Measurements from ENCODE around the gene MTG2. TPM values are rescaled to one million over a fixed set of nuclear protein-coding genes. Genes with fewer than 3 reads are reported as not detected.

The MTG2 gene
- total and polyA plus RNA-seq, 4 donors = 13.0 to 28.0 (median 24.4) TPM

DNA sequence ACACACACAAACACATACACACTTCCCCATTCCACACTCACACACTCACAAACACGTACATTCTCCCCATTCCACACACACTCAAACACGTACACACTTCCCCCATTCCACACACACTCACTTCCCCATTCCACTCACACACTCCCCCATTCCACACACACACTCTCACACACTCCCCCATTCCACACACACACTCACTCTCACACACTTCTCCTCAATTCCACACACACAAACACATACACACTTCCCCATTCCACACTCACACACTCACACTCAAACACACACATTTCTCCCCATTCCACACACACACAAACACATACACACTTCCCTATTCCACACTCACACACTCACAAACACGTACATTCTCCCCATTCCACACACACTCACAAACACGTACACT is 46.8 kb downstream of the MTG2 start:
- H3K27ac ChIP-seq (ENCODE audit: low read depth in 1 of 2, low read length in 2 of 2) = no peak overlapping the region
- DNase-seq (ENCODE audit: low spot score) = no peak
- no peak overlapping the region for H3K4me3 ChIP-seq (ENCODE audit: low read depth in 1 of 3, low read length in 3 of 3)
- no peaks in the 10 kb centered on the region for H3K36me3 ChIP-seq (ENCODE audit: control insufficient read depth in 4 of 4, insufficient read depth in 3 of 4, low read depth in 1 of 4, low read length in 3 of 4)
- 68% methylated on average over 4 of the region's 4 CpGs for WGBS
- H3K9me3 ChIP-seq (ENCODE audit: control insufficient read depth in 4 of 4, low read length in 3 of 4) = no peaks in the 10 kb centered on the region
- H3K4me1 ChIP-seq (ENCODE audit: control insufficient read depth in 4 of 4, insufficient read depth in 4 of 4, low read length in 3 of 4) = no peaks in the 10 kb centered on the region
- no peak overlapping the region for H3K9ac ChIP-seq (ENCODE audit: low read depth in 1 of 2, low read length in 2 of 2)
- no peak for TF ChIP-seq YY1 (IDR thresholded peaks at IDR 0.05)
- TF ChIP-seq, protein P1, sequence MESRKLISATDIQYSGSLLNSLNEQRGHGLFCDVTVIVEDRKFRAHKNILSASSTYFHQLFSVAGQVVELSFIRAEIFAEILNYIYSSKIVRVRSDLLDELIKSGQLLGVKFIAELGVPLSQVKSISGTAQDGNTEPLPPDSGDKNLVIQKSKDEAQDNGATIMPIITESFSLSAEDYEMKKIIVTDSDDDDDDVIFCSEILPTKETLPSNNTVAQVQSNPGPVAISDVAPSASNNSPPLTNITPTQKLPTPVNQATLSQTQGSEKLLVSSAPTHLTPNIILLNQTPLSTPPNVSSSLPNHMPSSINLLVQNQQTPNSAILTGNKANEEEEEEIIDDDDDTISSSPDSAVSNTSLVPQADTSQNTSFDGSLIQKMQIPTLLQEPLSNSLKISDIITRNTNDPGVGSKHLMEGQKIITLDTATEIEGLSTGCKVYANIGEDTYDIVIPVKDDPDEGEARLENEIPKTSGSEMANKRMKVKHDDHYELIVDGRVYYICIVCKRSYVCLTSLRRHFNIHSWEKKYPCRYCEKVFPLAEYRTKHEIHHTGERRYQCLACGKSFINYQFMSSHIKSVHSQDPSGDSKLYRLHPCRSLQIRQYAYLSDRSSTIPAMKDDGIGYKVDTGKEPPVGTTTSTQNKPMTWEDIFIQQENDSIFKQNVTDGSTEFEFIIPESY (IDR thresholded peaks at IDR 0.05) = no peak
- no peak for TF ChIP-seq RAD21 (IDR thresholded peaks at IDR 0.05)
- no peak for TF ChIP-seq HNF4A (conservative IDR thresholded peaks at IDR 0.05)
- TF ChIP-seq JUND (IDR thresholded peaks at IDR 0.05) = no peak
- TF ChIP-seq RXRA (IDR thresholded peaks at IDR 0.05) = no peak
- TF ChIP-seq EGR1 (IDR thresholded peaks at IDR 0.05; ENCODE audit: low read depth in 2 of 2) = no peak
- TF ChIP-seq NR2F2 (IDR thresholded peaks at IDR 0.05) = no peak
- TF ChIP-seq, protein P2, sequence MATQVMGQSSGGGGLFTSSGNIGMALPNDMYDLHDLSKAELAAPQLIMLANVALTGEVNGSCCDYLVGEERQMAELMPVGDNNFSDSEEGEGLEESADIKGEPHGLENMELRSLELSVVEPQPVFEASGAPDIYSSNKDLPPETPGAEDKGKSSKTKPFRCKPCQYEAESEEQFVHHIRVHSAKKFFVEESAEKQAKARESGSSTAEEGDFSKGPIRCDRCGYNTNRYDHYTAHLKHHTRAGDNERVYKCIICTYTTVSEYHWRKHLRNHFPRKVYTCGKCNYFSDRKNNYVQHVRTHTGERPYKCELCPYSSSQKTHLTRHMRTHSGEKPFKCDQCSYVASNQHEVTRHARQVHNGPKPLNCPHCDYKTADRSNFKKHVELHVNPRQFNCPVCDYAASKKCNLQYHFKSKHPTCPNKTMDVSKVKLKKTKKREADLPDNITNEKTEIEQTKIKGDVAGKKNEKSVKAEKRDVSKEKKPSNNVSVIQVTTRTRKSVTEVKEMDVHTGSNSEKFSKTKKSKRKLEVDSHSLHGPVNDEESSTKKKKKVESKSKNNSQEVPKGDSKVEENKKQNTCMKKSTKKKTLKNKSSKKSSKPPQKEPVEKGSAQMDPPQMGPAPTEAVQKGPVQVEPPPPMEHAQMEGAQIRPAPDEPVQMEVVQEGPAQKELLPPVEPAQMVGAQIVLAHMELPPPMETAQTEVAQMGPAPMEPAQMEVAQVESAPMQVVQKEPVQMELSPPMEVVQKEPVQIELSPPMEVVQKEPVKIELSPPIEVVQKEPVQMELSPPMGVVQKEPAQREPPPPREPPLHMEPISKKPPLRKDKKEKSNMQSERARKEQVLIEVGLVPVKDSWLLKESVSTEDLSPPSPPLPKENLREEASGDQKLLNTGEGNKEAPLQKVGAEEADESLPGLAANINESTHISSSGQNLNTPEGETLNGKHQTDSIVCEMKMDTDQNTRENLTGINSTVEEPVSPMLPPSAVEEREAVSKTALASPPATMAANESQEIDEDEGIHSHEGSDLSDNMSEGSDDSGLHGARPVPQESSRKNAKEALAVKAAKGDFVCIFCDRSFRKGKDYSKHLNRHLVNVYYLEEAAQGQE (IDR thresholded peaks at IDR 0.05) = no peak
- no peak for TF ChIP-seq FOXA1 (IDR thresholded peaks at IDR 0.05)
- TF ChIP-seq GABPA (IDR thresholded peaks at IDR 0.05 in 1 of 2, conservative IDR thresholded peaks at IDR 0.05 in 1 of 2) = no peak
- TF ChIP-seq, protein P3, sequence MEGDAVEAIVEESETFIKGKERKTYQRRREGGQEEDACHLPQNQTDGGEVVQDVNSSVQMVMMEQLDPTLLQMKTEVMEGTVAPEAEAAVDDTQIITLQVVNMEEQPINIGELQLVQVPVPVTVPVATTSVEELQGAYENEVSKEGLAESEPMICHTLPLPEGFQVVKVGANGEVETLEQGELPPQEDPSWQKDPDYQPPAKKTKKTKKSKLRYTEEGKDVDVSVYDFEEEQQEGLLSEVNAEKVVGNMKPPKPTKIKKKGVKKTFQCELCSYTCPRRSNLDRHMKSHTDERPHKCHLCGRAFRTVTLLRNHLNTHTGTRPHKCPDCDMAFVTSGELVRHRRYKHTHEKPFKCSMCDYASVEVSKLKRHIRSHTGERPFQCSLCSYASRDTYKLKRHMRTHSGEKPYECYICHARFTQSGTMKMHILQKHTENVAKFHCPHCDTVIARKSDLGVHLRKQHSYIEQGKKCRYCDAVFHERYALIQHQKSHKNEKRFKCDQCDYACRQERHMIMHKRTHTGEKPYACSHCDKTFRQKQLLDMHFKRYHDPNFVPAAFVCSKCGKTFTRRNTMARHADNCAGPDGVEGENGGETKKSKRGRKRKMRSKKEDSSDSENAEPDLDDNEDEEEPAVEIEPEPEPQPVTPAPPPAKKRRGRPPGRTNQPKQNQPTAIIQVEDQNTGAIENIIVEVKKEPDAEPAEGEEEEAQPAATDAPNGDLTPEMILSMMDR (IDR thresholded peaks at IDR 0.05; ENCODE audit: low read depth, low read length, missing input control) = no peak
- TF ChIP-seq, protein P4, sequence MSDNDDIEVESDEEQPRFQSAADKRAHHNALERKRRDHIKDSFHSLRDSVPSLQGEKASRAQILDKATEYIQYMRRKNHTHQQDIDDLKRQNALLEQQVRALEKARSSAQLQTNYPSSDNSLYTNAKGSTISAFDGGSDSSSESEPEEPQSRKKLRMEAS (IDR thresholded peaks at IDR 0.05) = no peak
- TF ChIP-seq TAF1 (conservative IDR thresholded peaks at IDR 0.05) = no peak
- TF ChIP-seq HNF4G (IDR thresholded peaks at IDR 0.05) = no peak
- TF ChIP-seq, protein P5, sequence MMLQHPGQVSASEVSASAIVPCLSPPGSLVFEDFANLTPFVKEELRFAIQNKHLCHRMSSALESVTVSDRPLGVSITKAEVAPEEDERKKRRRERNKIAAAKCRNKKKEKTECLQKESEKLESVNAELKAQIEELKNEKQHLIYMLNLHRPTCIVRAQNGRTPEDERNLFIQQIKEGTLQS (IDR thresholded peaks at IDR 0.05) = no peak
- no peaks in the 10 kb centered on the region for H3K27me3 ChIP-seq (ENCODE audit: control insufficient read depth in 4 of 4, insufficient read depth in 4 of 4, low read length in 3 of 4)

DNA sequence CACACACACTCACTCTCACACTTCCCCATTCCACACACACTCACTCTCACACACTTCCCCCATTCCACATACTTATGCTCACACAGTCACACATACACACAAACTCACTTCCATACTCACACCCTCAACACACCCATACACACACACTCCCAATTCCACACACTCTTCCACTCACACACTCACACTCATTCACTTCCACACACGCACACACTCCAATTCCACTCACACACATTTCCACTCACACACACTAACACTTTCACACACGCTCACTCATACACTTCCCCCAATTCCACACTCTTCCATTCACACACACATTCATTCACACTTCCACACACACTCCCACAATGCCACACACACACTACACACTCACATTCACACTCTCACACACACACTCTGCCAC is 47.4 kb downstream of the MTG2 start:
- no peaks in the 10 kb centered on the region for H3K36me3 ChIP-seq (ENCODE audit: control insufficient read depth in 4 of 4, insufficient read depth in 3 of 4, low read depth in 1 of 4, low read length in 3 of 4)
- H3K4me1 ChIP-seq (ENCODE audit: control insufficient read depth in 4 of 4, insufficient read depth in 4 of 4, low read length in 3 of 4) = no peaks in the 10 kb centered on the region
- H3K4me3 ChIP-seq (ENCODE audit: low read depth in 1 of 3, low read length in 3 of 3) = no peak overlapping the region
- no peaks in the 10 kb centered on the region for H3K9me3 ChIP-seq (ENCODE audit: control insufficient read depth in 4 of 4, low read length in 3 of 4)
- H3K27me3 ChIP-seq (ENCODE audit: control insufficient read depth in 4 of 4, insufficient read depth in 4 of 4, low read length in 3 of 4) = no peaks in the 10 kb centered on the region
- no peak overlapping the region for H3K9ac ChIP-seq (ENCODE audit: low read depth in 1 of 2, low read length in 2 of 2)
- DNase-seq (ENCODE audit: low spot score) = no peak
- no peak overlapping the region for H3K27ac ChIP-seq (ENCODE audit: low read depth in 1 of 2, low read length in 2 of 2)
- WGBS = 94% methylated on average over 2 of the region's 2 CpGs
- TF ChIP-seq JUND (IDR thresholded peaks at IDR 0.05) = no peak
- no peak for TF ChIP-seq HNF4A (conservative IDR thresholded peaks at IDR 0.05)
- TF ChIP-seq TAF1 (conservative IDR thresholded peaks at IDR 0.05) = no peak
- no peak for TF ChIP-seq FOXA1 (IDR thresholded peaks at IDR 0.05)
- no peak for TF ChIP-seq HNF4G (IDR thresholded peaks at IDR 0.05)
- TF ChIP-seq RXRA (IDR thresholded peaks at IDR 0.05) = no peak
- TF ChIP-seq YY1 (IDR thresholded peaks at IDR 0.05) = no peak
- TF ChIP-seq, protein P3 (IDR thresholded peaks at IDR 0.05; ENCODE audit: low read depth, low read length, missing input control) = no peak
- no peak for TF ChIP-seq SP1 (IDR thresholded peaks at IDR 0.05)
- TF ChIP-seq, protein P1 (IDR thresholded peaks at IDR 0.05) = no peak

Data from liver (tissue), 9 donors.